ENCODE results near the gene ZNF22.
A peak's percentile ranks its signal among the peaks of the same experiment; 100 is the strongest.

Gene ZNF22

GRCh38 chr10:44977287-44978212 lies 23.2 kb upstream of the ZNF22 start:
- ATAC-seq (replicated peaks) (no peak), DNase-seq (no peak)
- no peaks in the 10 kb centered on the region for H3K9me3 Mint-ChIP-seq
- peaks cover 0 to 9% of the 10 kb centered on the region in 2 donors for H3K27me3 Mint-ChIP-seq
- H3K4me3 Mint-ChIP-seq, result no peak overlapping the region
- H3K36me3 Mint-ChIP-seq, result no peaks in the 10 kb centered on the region
- peak overlapping the region; percentile 42 for H3K27ac Mint-ChIP-seq
- peaks cover 20 to 38% of the 10 kb centered on the region in 2 donors for H3K4me1 Mint-ChIP-seq

- H3K36me3 Mint-ChIP-seq, result peaks cover 0 to 2% of the 10 kb centered on the region in 2 donors
- peaks cover 0 to 9% of the 10 kb centered on the region in 2 donors for H3K27me3 Mint-ChIP-seq
- no peak overlapping the region for H3K27ac Mint-ChIP-seq
- H3K4me1 Mint-ChIP-seq, result peaks cover 13 to 32% of the 10 kb centered on the region in 2 donors
- H3K9me3 Mint-ChIP-seq, result no peaks in the 10 kb centered on the region
- DNase-seq, result no peak
- no peak overlapping the region for H3K4me3 Mint-ChIP-seq
- no peak for ATAC-seq (replicated peaks)
Measured at GRCh38 chr10:44978213-44978569, 22.5 kb upstream of the ZNF22 start.

- Mint-ChIP-seq H3K36me3 (peaks cover 0 to 3% of the 10 kb centered on the region in 2 donors), H3K27me3 (peaks cover 0 to 9% of the 10 kb centered on the region in 2 donors), H3K27ac (peak within 1 kb of the TSS; percentile 73), H3K4me3 (no peak within 1 kb of the TSS), H3K4me1 (peaks cover 8 to 26% of the 10 kb centered on the region in 2 donors), H3K9me3 (no peaks in the 10 kb centered on the region)
- no peak for DNase-seq
- ATAC-seq (replicated peaks), result no peak
Measured at GRCh38 chr10:44978570-44979280, 22.0 kb upstream of the ZNF22 start, which contains the start of gene DEPP1. Gene DEPP1 (minus strand): TSS chr10:44978809. CDS start chr10:44978030, 779 bp downstream.

GRCh38 chr10:44979281-44980191 lies 21.2 kb upstream of the ZNF22 start:
- Mint-ChIP-seq H3K36me3 (peaks cover 0 to 3% of the 10 kb centered on the region in 2 donors), H3K27ac (no peak overlapping the region), H3K4me1 (peaks cover 5 to 18% of the 10 kb centered on the region in 2 donors)

GRCh38 chr10:44980309-44981171 lies 20.2 kb upstream of the ZNF22 start:
- DNase-seq (no peak), ATAC-seq (replicated peaks) (peak in 1 of 2 donors; percentile 10)
- no peak overlapping the region for H3K4me3 Mint-ChIP-seq
- no peak overlapping the region for H3K27ac Mint-ChIP-seq
- H3K27me3 Mint-ChIP-seq, result peaks cover 0 to 13% of the 10 kb centered on the region in 2 donors
- H3K4me1 Mint-ChIP-seq, result peaks cover 5 to 14% of the 10 kb centered on the region in 2 donors
- H3K36me3 Mint-ChIP-seq, result peaks cover 0 to 3% of the 10 kb centered on the region in 2 donors
- no peaks in the 10 kb centered on the region for H3K9me3 Mint-ChIP-seq

More at GRCh38 chr10:44979281-44980191, 21.2 kb upstream of the ZNF22 start:
- H3K9me3 Mint-ChIP-seq, result no peaks in the 10 kb centered on the region
- DNase-seq (no peak), ATAC-seq (replicated peaks) (no peak)
- no peak overlapping the region for H3K4me3 Mint-ChIP-seq
- peaks cover 0 to 12% of the 10 kb centered on the region in 2 donors for H3K27me3 Mint-ChIP-seq

- ATAC-seq (replicated peaks) (peak; percentile 58 to 61), DNase-seq (no peak)
- Mint-ChIP-seq H3K4me1 (peaks cover 3 to 9% of the 10 kb centered on the region in 2 donors), H3K27ac (no peak overlapping the region), H3K36me3 (peaks cover 0 to 3% of the 10 kb centered on the region in 2 donors), H3K27me3 (peaks cover 0 to 13% of the 10 kb centered on the region in 2 donors), H3K9me3 (no peaks in the 10 kb centered on the region), H3K4me3 (no peak overlapping the region)
Measured at GRCh38 chr10:44981172-44982113, 19.3 kb upstream of the ZNF22 start.

- DNase-seq, result no peak
- Mint-ChIP-seq H3K4me3 (no peak overlapping the region), H3K4me1 (peaks cover 3 to 9% of the 10 kb centered on the region in 2 donors), H3K27ac (no peak overlapping the region), H3K36me3 (peaks cover 0 to 3% of the 10 kb centered on the region in 2 donors), H3K27me3 (peaks cover 0 to 10% of the 10 kb centered on the region in 2 donors), H3K9me3 (no peaks in the 10 kb centered on the region)
- ATAC-seq (replicated peaks), result no peak
Measured at GRCh38 chr10:44982114-44982460, 18.6 kb upstream of the ZNF22 start.

GRCh38 chr10:44982496-44982895 lies 18.2 kb upstream of the ZNF22 start:
- Mint-ChIP-seq H3K27me3 (peaks cover 0 to 9% of the 10 kb centered on the region in 2 donors), H3K9me3 (no peaks in the 10 kb centered on the region), H3K4me3 (no peak overlapping the region), H3K36me3 (peaks cover 0 to 3% of the 10 kb centered on the region in 2 donors), H3K27ac (no peak overlapping the region), H3K4me1 (peaks cover 3 to 9% of the 10 kb centered on the region in 2 donors)
- ATAC-seq (replicated peaks) (no peak), DNase-seq (no peak)

- H3K36me3 Mint-ChIP-seq, result peaks cover 0 to 3% of the 10 kb centered on the region in 2 donors
- DNase-seq (no peak), ATAC-seq (replicated peaks) (no peak)
- no peak overlapping the region for H3K4me3 Mint-ChIP-seq
- H3K9me3 Mint-ChIP-seq, result no peaks in the 10 kb centered on the region
- H3K4me1 Mint-ChIP-seq, result peaks cover 3 to 8% of the 10 kb centered on the region in 2 donors
- no peak overlapping the region for H3K27ac Mint-ChIP-seq
- H3K27me3 Mint-ChIP-seq, result peaks cover 0 to 9% of the 10 kb centered on the region in 2 donors
Measured at GRCh38 chr10:44983066-44983894, 17.4 kb upstream of the ZNF22 start.

GRCh38 chr10:44983895-44984278 lies 16.8 kb upstream of the ZNF22 start:
- DNase-seq (no peak), ATAC-seq (replicated peaks) (no peak)
- H3K27ac Mint-ChIP-seq, result no peak overlapping the region
- H3K36me3 Mint-ChIP-seq, result peaks cover 0 to 3% of the 10 kb centered on the region in 2 donors
- peaks cover 0 to 2% of the 10 kb centered on the region in 2 donors for H3K4me1 Mint-ChIP-seq
- no peaks in the 10 kb centered on the region for H3K9me3 Mint-ChIP-seq
- H3K27me3 Mint-ChIP-seq, result peaks cover 0 to 9% of the 10 kb centered on the region in 2 donors
- no peak overlapping the region for H3K4me3 Mint-ChIP-seq

- Mint-ChIP-seq H3K36me3 (peaks cover 0 to 3% of the 10 kb centered on the region in 2 donors), H3K4me3 (no peak overlapping the region), H3K27ac (no peak overlapping the region), H3K27me3 (peaks cover 0 to 4% of the 10 kb centered on the region in 2 donors), H3K9me3 (no peaks in the 10 kb centered on the region), H3K4me1 (no peaks in the 10 kb centered on the region)
- DNase-seq (no peak), ATAC-seq (replicated peaks) (no peak)
Measured at GRCh38 chr10:44984671-44985101, 16.0 kb upstream of the ZNF22 start.

All from stimulated activated naive B cell treated with anti-CD40 and anti-IgM and Interleukin-4, amounts not matched to agents 10 μg/mL and 1 μg/mL and 100 μg/mL, for 72 hours (primary cell).